ENCODE data around the gene PRKCA. TPM values are rescaled to one million over a fixed set of nuclear protein-coding genes. Genes with fewer than 3 reads are reported as not detected.

The PRKCA gene
- total RNA-seq, 1 donor from 2014 or later = 4.3 TPM

DNA sequence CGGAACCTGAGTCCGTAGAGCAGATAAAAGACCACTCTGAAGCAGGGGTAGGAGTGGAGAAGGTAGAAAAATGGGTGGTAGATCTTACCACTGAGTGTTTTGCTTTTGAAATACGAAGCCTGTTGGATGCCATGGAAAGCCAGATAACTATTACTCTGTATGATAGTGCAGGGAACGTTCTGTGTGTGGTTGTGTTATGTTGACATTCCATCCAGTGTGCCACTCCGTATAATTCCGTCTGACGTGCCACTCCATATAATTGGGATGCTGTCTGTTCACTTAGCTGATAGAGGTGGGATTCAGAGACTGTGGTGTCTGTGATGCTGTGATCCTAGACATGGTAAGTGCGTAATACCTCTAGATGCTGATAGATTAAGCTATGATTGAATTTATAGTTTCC lies 269.3 kb downstream of the PRKCA start:
- DNase-seq (ENCODE audit: low spot score) = no peak

DNA sequence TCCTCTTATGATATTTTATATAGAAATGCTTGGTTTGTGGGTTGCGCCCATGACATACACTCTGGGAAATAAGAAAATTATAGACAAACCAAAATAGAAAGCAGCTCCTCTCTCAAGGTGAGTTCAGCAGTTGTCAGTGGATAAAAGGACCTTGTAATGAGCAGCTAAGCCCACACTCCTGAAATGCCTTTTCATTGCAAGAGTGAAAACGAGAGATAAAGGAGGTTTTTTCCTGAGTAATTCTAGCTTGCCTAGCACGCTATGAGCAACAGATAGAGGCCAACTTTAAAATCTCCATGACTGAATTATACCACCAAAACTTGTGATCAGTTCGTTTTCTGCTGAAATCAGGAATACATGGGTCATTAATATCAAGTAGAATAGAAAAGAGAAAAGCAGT lies 270.7 kb downstream of the PRKCA start:
- no peak for DNase-seq (ENCODE audit: low spot score)

DNA sequence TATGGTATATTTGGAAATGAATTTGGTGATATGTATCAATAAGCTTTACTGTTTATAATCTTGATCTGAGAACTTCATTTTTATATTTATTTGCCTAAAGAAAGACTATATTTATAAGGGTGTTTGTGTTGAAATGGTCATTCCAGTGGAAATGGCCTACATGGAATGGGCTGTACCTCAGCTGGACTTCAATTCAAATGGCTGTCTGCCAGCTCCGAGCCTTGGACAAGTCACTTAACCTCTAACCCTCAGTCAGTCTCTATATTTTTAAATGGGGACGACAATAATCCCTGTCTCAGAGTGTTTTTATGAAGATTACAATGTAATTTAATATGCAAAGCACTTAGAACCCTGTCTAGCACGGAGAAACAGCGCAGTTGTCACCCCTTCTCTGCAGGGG lies 271.7 kb downstream of the PRKCA start:
- DNase-seq (ENCODE audit: low spot score) = no peak

DNA sequence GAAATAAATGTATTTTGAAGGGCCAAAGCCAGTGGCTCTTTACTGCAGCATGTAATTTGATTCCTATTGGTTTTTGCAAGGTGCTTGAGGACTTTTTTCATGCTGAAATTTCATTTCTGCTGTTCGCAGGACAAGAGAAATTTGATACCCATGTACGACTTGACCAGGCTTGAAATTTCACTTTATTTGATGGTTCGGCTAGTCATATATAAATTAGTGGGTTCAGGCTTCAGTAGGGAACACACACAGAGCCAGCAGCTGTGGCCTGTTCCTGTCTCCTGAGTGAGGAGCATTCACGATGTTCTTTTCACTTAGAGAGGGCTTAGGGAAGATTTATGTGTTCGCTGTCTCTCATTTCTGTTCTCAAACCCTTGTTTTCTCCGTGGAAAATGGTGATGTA lies 274.1 kb downstream of the PRKCA start:
- DNase-seq (ENCODE audit: low spot score) = no peak

- no peak for DNase-seq (ENCODE audit: low spot score)
Measured at GRCh38 chr17:66577041-66577440, 274.6 kb downstream of the PRKCA start.

GRCh38 chr17:66578781-66579489 lies 276.5 kb downstream of the PRKCA start:
- DNase-seq (ENCODE audit: low spot score) = no peak

DNA sequence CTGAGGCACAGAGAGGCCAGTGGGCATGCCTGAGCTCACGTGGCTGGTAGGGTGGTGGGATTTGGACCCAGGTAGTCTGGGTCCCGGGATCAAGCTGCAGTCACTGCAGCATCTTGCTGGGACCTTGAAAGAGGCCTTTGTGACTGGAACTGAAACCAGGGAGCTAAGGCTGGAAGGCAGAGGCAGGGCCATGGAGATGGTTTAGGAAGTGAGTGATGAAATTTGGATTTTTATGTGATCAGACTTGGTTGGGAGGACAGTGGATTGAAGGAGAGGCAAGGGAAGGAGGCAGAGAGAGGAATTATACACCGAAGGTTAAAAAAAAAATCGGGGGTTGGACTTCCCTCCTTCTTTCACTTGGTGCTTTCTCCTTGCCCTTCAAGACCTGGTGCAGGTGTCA lies 277.1 kb downstream of the PRKCA start:
- DNase-seq (ENCODE audit: low spot score) = no peak

GRCh38 chr17:66580184-66580955 lies 278.0 kb downstream of the PRKCA start:
- peak; percentile 73 for DNase-seq (ENCODE audit: low spot score)

DNA sequence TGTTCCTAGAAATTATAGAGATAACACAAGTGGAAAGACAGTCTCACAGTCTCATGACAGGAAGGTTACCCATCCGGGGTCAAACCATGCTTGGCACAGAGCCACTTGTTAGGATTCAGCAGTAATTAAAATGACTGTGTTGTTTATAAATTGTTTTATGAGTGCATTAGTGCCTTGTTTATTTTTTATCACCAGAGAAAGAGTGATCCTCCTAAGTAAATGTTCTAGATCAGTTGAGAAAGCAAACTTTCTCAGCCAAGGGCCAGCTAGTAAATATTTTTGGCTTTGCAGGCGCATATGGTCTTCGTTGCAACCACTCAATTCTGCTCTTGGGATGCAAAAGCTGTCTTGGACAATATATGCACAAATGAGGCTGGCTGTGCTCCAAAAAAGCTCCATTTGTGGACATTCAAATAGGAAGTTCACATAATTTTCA lies 278.6 kb downstream of the PRKCA start:
- peak; percentile 49 for DNase-seq (ENCODE audit: low spot score)

GRCh38 chr17:66582373-66583111 lies 280.1 kb downstream of the PRKCA start:
- DNase-seq (ENCODE audit: low spot score) = no peak

DNA sequence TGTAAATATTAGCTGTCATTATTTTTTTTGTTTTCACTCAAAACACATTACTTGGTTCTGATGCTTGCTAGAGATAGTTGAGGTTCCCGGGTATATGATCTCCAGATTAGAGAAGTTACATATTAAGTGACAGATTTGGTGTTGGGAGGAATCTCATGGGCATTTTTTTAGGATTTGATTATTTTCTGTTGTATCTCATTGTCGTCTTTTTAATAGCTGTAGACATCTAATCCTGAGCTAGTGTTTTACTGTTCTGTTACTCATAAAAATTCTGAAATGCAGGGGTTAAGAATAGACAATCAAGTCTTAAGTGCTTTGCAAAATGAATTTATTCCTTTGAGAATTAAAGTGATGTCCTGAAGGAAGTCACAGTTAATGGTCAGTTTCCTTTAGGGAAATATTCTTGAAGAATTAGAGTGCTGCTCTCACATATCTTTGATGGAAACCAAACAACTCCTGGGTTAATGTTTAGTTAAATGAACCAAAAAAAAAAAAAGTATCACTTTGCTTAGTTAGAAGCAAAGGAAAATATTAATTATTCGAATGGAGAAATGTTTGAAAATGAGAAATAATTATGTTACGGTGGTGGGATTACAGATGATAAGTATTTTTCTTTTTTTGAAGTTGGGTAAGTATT lies 280.8 kb downstream of the PRKCA start:
- DNase-seq (ENCODE audit: low spot score) = no peak

DNA sequence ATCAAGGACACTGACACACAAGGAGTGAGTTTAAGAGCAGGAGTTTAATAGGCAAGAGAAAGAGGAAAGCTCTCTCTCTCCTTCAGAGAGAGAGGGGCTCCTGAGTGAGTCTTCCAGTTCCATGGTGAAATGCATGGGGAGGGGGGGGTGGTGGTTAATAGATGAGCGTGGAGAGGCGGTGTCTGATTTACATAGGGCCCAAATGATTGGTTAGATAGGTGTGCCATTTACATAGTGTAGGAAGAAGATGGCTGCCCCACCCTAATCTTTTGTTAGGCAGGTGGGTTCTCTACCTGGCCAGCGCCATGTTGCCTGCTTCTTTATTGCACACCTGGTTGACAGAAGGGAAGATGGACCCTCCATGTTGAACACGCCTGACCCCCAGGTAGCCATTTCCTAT lies 282.5 kb downstream of the PRKCA start:
- DNase-seq (ENCODE audit: low spot score) = no peak

DNA sequence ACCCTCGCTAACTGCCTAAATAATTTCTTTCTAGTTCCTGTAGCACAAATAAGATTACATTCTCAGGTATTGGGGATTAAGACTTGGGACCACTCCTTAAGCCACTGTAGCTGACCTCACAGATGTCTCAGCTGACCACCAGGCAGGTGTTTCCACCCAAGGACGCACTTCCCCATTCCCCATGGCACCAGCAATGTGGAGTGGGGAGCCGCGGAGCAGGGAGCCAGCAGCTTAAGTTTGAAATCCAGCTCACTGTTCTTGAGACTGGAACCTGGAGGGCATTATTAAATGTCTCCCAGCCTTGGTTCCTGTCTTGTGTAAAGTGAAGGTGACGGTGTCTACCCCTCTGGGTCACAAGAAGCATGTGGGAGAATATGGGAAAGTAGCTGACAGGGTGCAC lies 283.1 kb downstream of the PRKCA start:
- DNase-seq (ENCODE audit: low spot score) = no peak

GRCh38 chr17:66589892-66590291 lies 287.5 kb downstream of the PRKCA start:
- no peak for DNase-seq (ENCODE audit: low spot score)

DNA sequence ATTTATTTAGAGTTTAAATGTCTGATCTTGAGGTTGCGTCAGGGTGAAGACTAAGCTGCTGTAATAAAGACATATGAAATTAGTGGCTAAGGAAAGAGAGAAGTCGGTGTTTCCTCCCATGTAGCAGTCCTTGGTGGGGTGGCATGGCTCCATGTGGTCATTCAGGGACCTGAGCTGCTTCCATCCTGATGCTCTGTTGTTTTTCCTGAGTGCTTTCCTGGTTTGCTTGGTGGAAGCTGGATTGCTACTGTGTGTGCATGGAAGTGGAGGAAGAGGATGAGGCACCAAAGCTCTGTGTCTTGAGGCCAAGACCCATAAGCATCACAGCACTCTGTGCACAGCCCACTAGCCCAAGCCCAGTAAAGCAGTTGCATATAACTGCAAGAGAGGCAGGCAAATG lies 290.7 kb downstream of the PRKCA start:
- no peak for DNase-seq (ENCODE audit: low spot score)

DNA sequence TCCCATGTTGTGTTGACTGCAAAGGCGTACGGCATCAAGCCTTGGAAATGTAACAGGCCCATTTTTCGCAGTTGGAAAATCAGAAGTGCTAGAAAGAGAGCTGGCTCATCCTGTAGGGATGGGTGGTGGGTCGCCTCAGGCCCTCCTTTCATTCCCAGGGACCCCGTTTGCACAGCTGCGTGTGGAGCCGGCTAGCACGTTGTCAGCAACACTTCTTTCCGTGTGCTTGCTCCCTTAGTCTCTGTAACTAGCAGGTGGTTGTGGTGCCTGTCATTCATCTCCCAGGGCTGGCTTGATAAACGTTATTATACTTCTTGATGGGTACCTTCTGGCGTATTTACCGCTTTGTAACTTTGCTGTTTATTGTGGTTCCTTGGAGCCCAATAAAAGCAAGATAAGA lies 293.5 kb downstream of the PRKCA start:
- DNase-seq (ENCODE audit: low spot score) = no peak

GRCh38 chr17:66602659-66603384 lies 300.4 kb downstream of the PRKCA start:
- DNase-seq (ENCODE audit: low spot score) = no peak

- no peak for DNase-seq (ENCODE audit: low spot score)
Measured at GRCh38 chr17:66604376-66604775, 302.0 kb downstream of the PRKCA start.

GRCh38 chr17:66605541-66605940 lies 303.1 kb downstream of the PRKCA start:
- DNase-seq (ENCODE audit: low spot score) = no peak

- DNase-seq (ENCODE audit: low spot score) = no peak
Measured at GRCh38 chr17:66610361-66611133, 308.1 kb downstream of the PRKCA start.

- DNase-seq (ENCODE audit: low spot score) = no peak
Measured at GRCh38 chr17:66611397-66611796, 309.0 kb downstream of the PRKCA start.

Data from umbilical cord (tissue), 2 donors.